Neural cell (in vitro differentiated cells): ENCODE results near the gene SLC37A2. TPM values are rescaled to one million over a fixed set of nuclear protein-coding genes. Genes with fewer than 3 reads are reported as not detected.

Experiments used
- H2AFZ ChIP-seq: fragments of 200-600, 300-800 bp; sonication (generic), shearing (Covaris generic); 2 replicates; pipeline ENCODE4 v1.6.0; 2014; ENCODE audit warnings: low read depth, mild to moderate bottlenecking, antibody characterized with exemption, low read length, moderate library complexity
- H3F3A ChIP-seq: fragments of 200-600 bp; shearing (Covaris generic); 2 replicates; pipeline ENCODE4 v1.6.1; 2016; ENCODE audit warnings: mild to moderate bottlenecking, moderate library complexity, mixed read lengths, antibody characterized with exemption, low read length; ENCODE audit not compliant: insufficient read depth, poor library complexity, severe bottlenecking
- H3K27ac ChIP-seq: fragments of 200-600, 300-800 bp; sonication (generic), shearing (Covaris generic); 2 replicates; pipeline ENCODE4 v1.5.1; 2014; ENCODE audit warnings: mild to moderate bottlenecking, low read length, moderate library complexity
- H3K27me3 ChIP-seq: fragments of 300-800, 200-600 bp; sonication (generic), shearing (Covaris generic); 2 replicates; pipeline ENCODE4 v1.6.0; 2014; ENCODE audit warnings: mild to moderate bottlenecking, low read depth, low read length, moderate library complexity; ENCODE audit not compliant: insufficient read depth
- H3K36me3 ChIP-seq: fragments of 300-800, 200-600 bp; sonication (generic), shearing (Covaris generic); 2 replicates; pipeline ENCODE4 v1.5.1; 2014; ENCODE audit warnings: mild to moderate bottlenecking, antibody characterized with exemption, low read length, moderate library complexity; ENCODE audit not compliant: insufficient read depth
- H3K4me2 ChIP-seq: fragments of 300-800, 200-600 bp; sonication (generic), shearing (Covaris generic); 2 replicates; pipeline ENCODE4 v1.6.0; 2014; ENCODE audit warnings: mild to moderate bottlenecking, low read length
- H3K4me3 ChIP-seq: fragments of 300-800, 200-600 bp; sonication (generic), shearing (Covaris generic); 2 replicates; pipeline ENCODE4 v1.5.1; 2014; ENCODE audit warnings: mild to moderate bottlenecking, low read length, moderate library complexity
- H3K79me2 ChIP-seq: fragments of 200-600 bp; shearing (Covaris generic); replicated peaks from 2 replicates; pipeline ENCODE4 v1.6.0; 2014; ENCODE audit warnings: mild to moderate bottlenecking, low read length, moderate library complexity; ENCODE audit not compliant: insufficient read depth
- H3K9ac ChIP-seq: fragments of 300-800, 200-600 bp; sonication (generic), shearing (Covaris generic); 2 replicates; pipeline ENCODE4 v1.6.1; 2016; ENCODE audit warnings: mild to moderate bottlenecking, low read length, mixed read lengths
- H3K9me2 ChIP-seq: fragments of 200-600 bp; shearing (Covaris generic); 2 replicates; pipeline ENCODE4 v1.6.1; 2016; ENCODE audit warnings: mild to moderate bottlenecking, low read length, mixed read lengths; ENCODE audit not compliant: insufficient read depth
- H3K9me3 ChIP-seq: fragments of 200-600, 300-800 bp; sonication (generic), shearing (Covaris generic); 2 replicates; pipeline ENCODE4 v1.6.1; 2016; ENCODE audit warnings: mild to moderate bottlenecking, mixed run types, low read length, moderate library complexity, mixed read lengths
- H4K20me1 ChIP-seq: fragments of 200-600 bp; shearing (Covaris generic); 2 replicates; pipeline ENCODE4 v1.6.1; 2016; ENCODE audit warnings: mild to moderate bottlenecking, mixed run types; ENCODE audit not compliant: insufficient read depth
- EP300 ChIP-seq: fragments of 450-650 bp; conservative IDR thresholded peaks from 2 replicates; pipeline ENCODE4 v1.6.1; 2014; ENCODE audit warnings: antibody characterized with exemption, mild to moderate bottlenecking, moderate library complexity; ENCODE audit not compliant: poor library complexity, severe bottlenecking
- EZH2 ChIP-seq: fragments of 200-600, 300-800 bp; shearing (Covaris generic), sonication (generic); IDR thresholded peaks from 2 replicates; pipeline ENCODE4 v1.6.1; 2014; ENCODE audit warnings: antibody characterized with exemption, low read length, borderline replicate concordance, mild to moderate bottlenecking; ENCODE audit not compliant: insufficient read depth, poor library complexity, severe bottlenecking
- MXI1 ChIP-seq: fragments of 450-650 bp; conservative IDR thresholded peaks from 2 replicates; pipeline ENCODE4 v1.6.1; 2014; ENCODE audit warnings: antibody characterized with exemption, mild to moderate bottlenecking; ENCODE audit not compliant: poor library complexity, severe bottlenecking
- POLR2AphosphoS5 ChIP-seq: IDR thresholded peaks from 2 replicates; pipeline ENCODE4 v1.6.1; 2012
- RAD21 ChIP-seq: fragments of 450-650 bp; conservative IDR thresholded peaks from 2 replicates; pipeline ENCODE4 v1.6.1; 2014; ENCODE audit warnings: antibody characterized with exemption, mild to moderate bottlenecking, moderate library complexity
- SMC3 ChIP-seq: fragments of 450-650 bp; conservative IDR thresholded peaks from 2 replicates; pipeline ENCODE4 v1.6.1; 2014; ENCODE audit warnings: antibody characterized with exemption, mild to moderate bottlenecking, moderate library complexity; ENCODE audit not compliant: poor library complexity
- TAF1 ChIP-seq: IDR thresholded peaks from 2 replicates; pipeline ENCODE4 v1.6.1; 2012; ENCODE audit warnings: low read depth
- polyA plus RNA-seq: library from polyadenylated mRNA; depleted of rRNA; stranded (reverse); fragments of >200 nt; gene quantifications from 2 replicates; pipeline ENCODE4 v1.2.3, GENCODE V29; 2014
- TF ChIP-seq, protein P1 (sequence below): IDR thresholded peaks from 2 replicates; pipeline ENCODE4 v1.6.1; 2012; ENCODE audit warnings: borderline replicate concordance
- TF ChIP-seq, protein P2 (sequence below): fragments of 450-650 bp; IDR thresholded peaks from 2 replicates; pipeline ENCODE4 v1.5.1; 2014; ENCODE audit warnings: antibody characterized with exemption, mild to moderate bottlenecking, moderate library complexity; ENCODE audit not compliant: poor library complexity, severe bottlenecking

SLC37A2 gene
- polyA plus RNA-seq, 1 donor from 2014 or later: 0.12 TPM

- Histone ChIP-seq H4K20me1 (no peaks in the 10 kb centered on the region), H3K9ac (peak overlapping the region; percentile 26), H2AFZ (no peak overlapping the region), H3K4me2 (no peak overlapping the region), H3K4me3 (peak overlapping the region; percentile 66), H3K79me2 (no peaks in the 10 kb centered on the region), H3K9me2 (no peaks in the 10 kb centered on the region), H3F3A (no peaks in the 10 kb centered on the region), H3K27ac (no peak overlapping the region), H3K9me3 (no peaks in the 10 kb centered on the region), H3K36me3 (no peaks in the 10 kb centered on the region), H3K27me3 (peaks cover 55% of the 10 kb centered on the region)
- TF ChIP-seq MXI1: no peak
- TF ChIP-seq TAF1: no peak
- no peak for TF ChIP-seq SMC3
- no peak for TF ChIP-seq EP300
- TF ChIP-seq RAD21: no peak
- no peak for TF ChIP-seq POLR2AphosphoS5
- TF ChIP-seq, protein P1, sequence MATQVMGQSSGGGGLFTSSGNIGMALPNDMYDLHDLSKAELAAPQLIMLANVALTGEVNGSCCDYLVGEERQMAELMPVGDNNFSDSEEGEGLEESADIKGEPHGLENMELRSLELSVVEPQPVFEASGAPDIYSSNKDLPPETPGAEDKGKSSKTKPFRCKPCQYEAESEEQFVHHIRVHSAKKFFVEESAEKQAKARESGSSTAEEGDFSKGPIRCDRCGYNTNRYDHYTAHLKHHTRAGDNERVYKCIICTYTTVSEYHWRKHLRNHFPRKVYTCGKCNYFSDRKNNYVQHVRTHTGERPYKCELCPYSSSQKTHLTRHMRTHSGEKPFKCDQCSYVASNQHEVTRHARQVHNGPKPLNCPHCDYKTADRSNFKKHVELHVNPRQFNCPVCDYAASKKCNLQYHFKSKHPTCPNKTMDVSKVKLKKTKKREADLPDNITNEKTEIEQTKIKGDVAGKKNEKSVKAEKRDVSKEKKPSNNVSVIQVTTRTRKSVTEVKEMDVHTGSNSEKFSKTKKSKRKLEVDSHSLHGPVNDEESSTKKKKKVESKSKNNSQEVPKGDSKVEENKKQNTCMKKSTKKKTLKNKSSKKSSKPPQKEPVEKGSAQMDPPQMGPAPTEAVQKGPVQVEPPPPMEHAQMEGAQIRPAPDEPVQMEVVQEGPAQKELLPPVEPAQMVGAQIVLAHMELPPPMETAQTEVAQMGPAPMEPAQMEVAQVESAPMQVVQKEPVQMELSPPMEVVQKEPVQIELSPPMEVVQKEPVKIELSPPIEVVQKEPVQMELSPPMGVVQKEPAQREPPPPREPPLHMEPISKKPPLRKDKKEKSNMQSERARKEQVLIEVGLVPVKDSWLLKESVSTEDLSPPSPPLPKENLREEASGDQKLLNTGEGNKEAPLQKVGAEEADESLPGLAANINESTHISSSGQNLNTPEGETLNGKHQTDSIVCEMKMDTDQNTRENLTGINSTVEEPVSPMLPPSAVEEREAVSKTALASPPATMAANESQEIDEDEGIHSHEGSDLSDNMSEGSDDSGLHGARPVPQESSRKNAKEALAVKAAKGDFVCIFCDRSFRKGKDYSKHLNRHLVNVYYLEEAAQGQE: no peak
- TF ChIP-seq, protein P2, sequence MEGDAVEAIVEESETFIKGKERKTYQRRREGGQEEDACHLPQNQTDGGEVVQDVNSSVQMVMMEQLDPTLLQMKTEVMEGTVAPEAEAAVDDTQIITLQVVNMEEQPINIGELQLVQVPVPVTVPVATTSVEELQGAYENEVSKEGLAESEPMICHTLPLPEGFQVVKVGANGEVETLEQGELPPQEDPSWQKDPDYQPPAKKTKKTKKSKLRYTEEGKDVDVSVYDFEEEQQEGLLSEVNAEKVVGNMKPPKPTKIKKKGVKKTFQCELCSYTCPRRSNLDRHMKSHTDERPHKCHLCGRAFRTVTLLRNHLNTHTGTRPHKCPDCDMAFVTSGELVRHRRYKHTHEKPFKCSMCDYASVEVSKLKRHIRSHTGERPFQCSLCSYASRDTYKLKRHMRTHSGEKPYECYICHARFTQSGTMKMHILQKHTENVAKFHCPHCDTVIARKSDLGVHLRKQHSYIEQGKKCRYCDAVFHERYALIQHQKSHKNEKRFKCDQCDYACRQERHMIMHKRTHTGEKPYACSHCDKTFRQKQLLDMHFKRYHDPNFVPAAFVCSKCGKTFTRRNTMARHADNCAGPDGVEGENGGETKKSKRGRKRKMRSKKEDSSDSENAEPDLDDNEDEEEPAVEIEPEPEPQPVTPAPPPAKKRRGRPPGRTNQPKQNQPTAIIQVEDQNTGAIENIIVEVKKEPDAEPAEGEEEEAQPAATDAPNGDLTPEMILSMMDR: no peak
- TF ChIP-seq EZH2: no peak
Measured at GRCh38 chr11:125062218-125062930, 731 bp upstream of the SLC37A2 start.

GRCh38 chr11:125063429-125064043, 431 bp downstream of the SLC37A2 start:
- Histone ChIP-seq H2AFZ (no peak overlapping the region), H3F3A (no peaks in the 10 kb centered on the region), H3K79me2 (no peaks in the 10 kb centered on the region), H3K9me2 (no peaks in the 10 kb centered on the region), H3K36me3 (no peaks in the 10 kb centered on the region), H4K20me1 (no peaks in the 10 kb centered on the region), H3K9me3 (no peaks in the 10 kb centered on the region), H3K4me2 (no peak overlapping the region), H3K4me3 (peak overlapping the region; percentile 66), H3K27ac (no peak overlapping the region), H3K27me3 (peaks cover 55% of the 10 kb centered on the region), H3K9ac (peak overlapping the region; percentile 26)
- TF ChIP-seq MXI1: no peak
- TF ChIP-seq RAD21: no peak
- TF ChIP-seq, protein P1: no peak
- no peak for TF ChIP-seq EZH2
- no peak for TF ChIP-seq SMC3
- no peak for TF ChIP-seq TAF1
- no peak for TF ChIP-seq EP300
- TF ChIP-seq, protein P2: no peak
- no peak for TF ChIP-seq POLR2AphosphoS5
